Right cardiac atrium (tissue), 5 donors: ENCODE measurements around the gene UFSP1. TPM values are rescaled to one million over a fixed set of nuclear protein-coding genes. Genes with fewer than 3 reads are reported as not detected.

ENCODE experiments used
- ATAC-seq, 2 donors: fragments of 200-7000 bp; cut with Tn5 transposase; one replicate each; pipeline versions ENCODE4 v1.8.0 to v1.9.1; 2020; ENCODE audit warnings: moderate library complexity in 2 of 2, mild to moderate bottlenecking in 1 of 2
- DNase-seq, 3 donors: peaks; one replicate each; pipeline ENCODE4 v3.0.0-alpha.2; 2020
- H3K27ac ChIP-seq: one replicate; pipeline ENCODE4 v1.5.1; 2013; ENCODE audit warnings: mild to moderate bottlenecking, low read length, control low read depth, moderate library complexity
- H3K27me3 ChIP-seq: one replicate; pipeline ENCODE4 v1.6.1; 2013; ENCODE audit not compliant: control insufficient read depth, insufficient read depth
- H3K4me1 ChIP-seq: one replicate; pipeline ENCODE4 v1.6.1; 2013; ENCODE audit warnings: low read length; ENCODE audit not compliant: control insufficient read depth, insufficient read depth
- H3K4me3 ChIP-seq: one replicate; pipeline ENCODE4 v1.5.1; 2013; ENCODE audit warnings: low read length, control low read depth
- H3K9me3 ChIP-seq: one replicate; pipeline ENCODE4 v1.6.1; 2013; ENCODE audit warnings: low read length; ENCODE audit not compliant: control insufficient read depth
- WGBS: extraction: QIAGEN DNeasy Blood & Tissue Kit; methylation state at CpG from one replicate; pipeline ENCODE4 v1.1.7; 2013; 5-methylcytosine and 5-hydroxymethylcytosine counted together
- intact Hi-C, 4 donors: fragments of 100-400 bp; cut with DNase I; formaldehyde crosslinking; loops; one replicate each; pipeline versions ENCODE4 v1.11.0 to v1.14.0; 2022 to 2023
- polyA plus RNA-seq: library from polyadenylated mRNA; stranded (reverse); fragments of 200-250 nt; gene quantifications from one replicate; pipeline ENCODE4 v1.2.3, GENCODE V29; 2013
- total RNA-seq, 4 donors: library from RNA; stranded (reverse); fragmentation: NEBNext Ultra II Directional; extraction: Animal tissue kit (Norgen Biotek cat#: 25700); gene quantifications; one replicate each; pipeline ENCODE4 v1.2.1, GENCODE V29; 2021
- donor health status: healthy with polysubstance abuse.
- donor health status: DM: no; HTN: yes; CAD: no.
- donor health status: DM: no; HTN: no; CAD: no.
- donor health status: DM: no; HTN: yes; CAD: no; lungs with severe emphysema.
- donor health status: DM: yes; HTN: yes; CAD: no.

The UFSP1 gene
- total and polyA plus RNA-seq, 5 donors: 2.5 to 3.6 (median 3.2) TPM

- Histone ChIP-seq H3K27ac (no peak overlapping the region), H3K9me3 (no peaks in the 10 kb centered on the region), H3K27me3 (no peaks in the 10 kb centered on the region), H3K4me3 (peak overlapping the region; percentile 37), H3K4me1 (peaks cover 4% of the 10 kb centered on the region)
- ATAC-seq (no peak), DNase-seq (no peak)
- 73% methylated on average over 18 of the region's 18 CpGs for whole genome bisulfite sequencing
- intact Hi-C loops: no loop called here
These were observed 1.1 kb downstream of the UFSP1 start for GRCh38 chr7:100888291-100888987.

GRCh38 chr7:100887516-100888290 lies 1.8 kb downstream of the UFSP1 start:
- H3K27me3 ChIP-seq: no peaks in the 10 kb centered on the region
- H3K4me1 ChIP-seq: peaks cover 4% of the 10 kb centered on the region
- intact Hi-C loops: no loop called here
- DNase-seq (no peak), ATAC-seq (no peak)
- H3K27ac ChIP-seq: no peak overlapping the region
- 52% methylated on average over 21 of the region's 21 CpGs for WGBS
- no peak overlapping the region for H3K4me3 ChIP-seq
- H3K9me3 ChIP-seq: no peaks in the 10 kb centered on the region

- Histone ChIP-seq H3K27me3 (no peaks in the 10 kb centered on the region), H3K4me1 (peaks cover 4% of the 10 kb centered on the region), H3K9me3 (no peaks in the 10 kb centered on the region), H3K4me3 (no peak overlapping the region), H3K27ac (no peak overlapping the region)
- DNase-seq: peak in 1 of 3 donors; percentile 49
- ATAC-seq: no peak
- intact Hi-C loops: no loop called here
- WGBS: 76% methylated on average over 25 of the region's 25 CpGs
These were observed 2.5 kb downstream of the UFSP1 start for GRCh38 chr7:100886936-100887515.

GRCh38 chr7:100886142-100886935 lies 3.2 kb downstream of the UFSP1 start:
- H3K27ac ChIP-seq: no peak overlapping the region
- ATAC-seq (no peak), DNase-seq (peak in 1 of 3 donors; percentile 42)
- intact Hi-C loops: no loop called here
- no peak overlapping the region for H3K4me3 ChIP-seq
- 87% methylated on average over 27 of the region's 27 CpGs for WGBS
- peaks cover 4% of the 10 kb centered on the region for H3K4me1 ChIP-seq
- no peaks in the 10 kb centered on the region for H3K27me3 ChIP-seq
- H3K9me3 ChIP-seq: no peaks in the 10 kb centered on the region

- ATAC-seq: no peak
- intact Hi-C loops: no loop called here
These were observed 3.9 kb downstream of the UFSP1 start for GRCh38 chr7:100885440-100886141.

GRCh38 chr7:100884736-100885439 lies 4.6 kb downstream of the UFSP1 start:
- no peaks in the 10 kb centered on the region for H3K9me3 ChIP-seq
- no peak overlapping the region for H3K27ac ChIP-seq
- H3K4me1 ChIP-seq: peaks cover 4% of the 10 kb centered on the region
- 86% methylated on average over 29 of the region's 29 CpGs for WGBS
- no peak overlapping the region for H3K4me3 ChIP-seq
- H3K27me3 ChIP-seq: no peaks in the 10 kb centered on the region
- ATAC-seq (no peak), DNase-seq (peak in 1 of 3 donors; percentile 37)
- intact Hi-C loops: no loop called here

More at GRCh38 chr7:100885440-100886141, 3.9 kb downstream of the UFSP1 start:
- Histone ChIP-seq H3K27me3 (no peaks in the 10 kb centered on the region), H3K4me1 (peaks cover 4% of the 10 kb centered on the region), H3K9me3 (no peaks in the 10 kb centered on the region), H3K27ac (no peak overlapping the region), H3K4me3 (no peak overlapping the region)
- 83% methylated on average over 22 of the region's 22 CpGs for WGBS
- no peak for DNase-seq

- intact Hi-C loops: no loop called here
- no peak overlapping the region for H3K4me3 ChIP-seq
- no peaks in the 10 kb centered on the region for H3K9me3 ChIP-seq
- no peaks in the 10 kb centered on the region for H3K4me1 ChIP-seq
- H3K27me3 ChIP-seq: no peaks in the 10 kb centered on the region
- ATAC-seq (no peak), DNase-seq (peak in 1 of 3 donors; percentile 38)
- no peak overlapping the region for H3K27ac ChIP-seq
- 88% methylated on average over 24 of the region's 24 CpGs for WGBS
These were observed 6.6 kb downstream of the UFSP1 start for GRCh38 chr7:100882785-100883526.

GRCh38 chr7:100882201-100882600 lies 7.3 kb downstream of the UFSP1 start:
- intact Hi-C loops: no loop called here
- ATAC-seq: no peak
- WGBS: 89% methylated on average over 9 of the region's 9 CpGs
- Histone ChIP-seq H3K4me1 (no peaks in the 10 kb centered on the region), H3K27me3 (no peaks in the 10 kb centered on the region), H3K4me3 (no peak overlapping the region), H3K9me3 (no peaks in the 10 kb centered on the region), H3K27ac (no peak overlapping the region)
- DNase-seq: peak in 1 of 3 donors; percentile 60

GRCh38 chr7:100881136-100881535 lies 8.4 kb downstream of the UFSP1 start:
- no peak for ATAC-seq
- H3K4me1 ChIP-seq: no peaks in the 10 kb centered on the region
- DNase-seq: peak in 1 of 3 donors; percentile 51
- WGBS: 92% methylated on average over 20 of the region's 20 CpGs
- H3K4me3 ChIP-seq: no peak overlapping the region
- H3K9me3 ChIP-seq: no peaks in the 10 kb centered on the region
- no peak overlapping the region for H3K27ac ChIP-seq
- no peaks in the 10 kb centered on the region for H3K27me3 ChIP-seq
- intact Hi-C loops: no loop called here
